Measurements from ENCODE around the gene CDH4.

DNA sequence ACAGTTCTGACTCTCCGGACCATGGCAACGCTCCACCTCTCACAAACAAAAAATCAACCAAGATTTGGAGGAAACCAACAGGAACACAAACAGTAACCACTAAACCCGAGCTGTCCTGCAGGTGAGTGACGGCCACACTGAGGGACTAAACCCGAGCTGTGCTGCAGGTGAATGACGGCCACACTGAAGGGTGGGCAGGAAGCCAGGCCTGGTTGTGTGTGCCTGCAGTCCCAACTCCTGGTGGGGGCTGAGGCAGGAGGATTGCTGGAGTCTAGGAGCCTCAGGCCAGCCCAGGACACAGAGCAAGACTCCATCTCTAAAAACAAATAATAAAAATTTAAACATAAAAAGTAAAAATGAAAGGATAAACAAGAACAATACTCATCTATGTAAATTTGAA lies 733.0 kb downstream of the CDH4 start:
- TF ChIP-seq, protein P1, sequence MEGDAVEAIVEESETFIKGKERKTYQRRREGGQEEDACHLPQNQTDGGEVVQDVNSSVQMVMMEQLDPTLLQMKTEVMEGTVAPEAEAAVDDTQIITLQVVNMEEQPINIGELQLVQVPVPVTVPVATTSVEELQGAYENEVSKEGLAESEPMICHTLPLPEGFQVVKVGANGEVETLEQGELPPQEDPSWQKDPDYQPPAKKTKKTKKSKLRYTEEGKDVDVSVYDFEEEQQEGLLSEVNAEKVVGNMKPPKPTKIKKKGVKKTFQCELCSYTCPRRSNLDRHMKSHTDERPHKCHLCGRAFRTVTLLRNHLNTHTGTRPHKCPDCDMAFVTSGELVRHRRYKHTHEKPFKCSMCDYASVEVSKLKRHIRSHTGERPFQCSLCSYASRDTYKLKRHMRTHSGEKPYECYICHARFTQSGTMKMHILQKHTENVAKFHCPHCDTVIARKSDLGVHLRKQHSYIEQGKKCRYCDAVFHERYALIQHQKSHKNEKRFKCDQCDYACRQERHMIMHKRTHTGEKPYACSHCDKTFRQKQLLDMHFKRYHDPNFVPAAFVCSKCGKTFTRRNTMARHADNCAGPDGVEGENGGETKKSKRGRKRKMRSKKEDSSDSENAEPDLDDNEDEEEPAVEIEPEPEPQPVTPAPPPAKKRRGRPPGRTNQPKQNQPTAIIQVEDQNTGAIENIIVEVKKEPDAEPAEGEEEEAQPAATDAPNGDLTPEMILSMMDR (IDR thresholded peaks at IDR 0.05), result no peak
- TF ChIP-seq EZH2 (IDR thresholded peaks at IDR 0.05), result no peak

All from neural progenitor cell (in vitro differentiated cells).